ENCODE results near the gene CBLN3. TPM values are rescaled to one million over a fixed set of nuclear protein-coding genes. Genes with fewer than 3 reads are reported as not detected.
A peak's percentile ranks its signal among the peaks of the same experiment; 100 is the strongest.

CBLN3 gene
- total RNA-seq, 4 donors from 2014 or later, result 2.1 to 6.9 (median 5.1) TPM

DNA sequence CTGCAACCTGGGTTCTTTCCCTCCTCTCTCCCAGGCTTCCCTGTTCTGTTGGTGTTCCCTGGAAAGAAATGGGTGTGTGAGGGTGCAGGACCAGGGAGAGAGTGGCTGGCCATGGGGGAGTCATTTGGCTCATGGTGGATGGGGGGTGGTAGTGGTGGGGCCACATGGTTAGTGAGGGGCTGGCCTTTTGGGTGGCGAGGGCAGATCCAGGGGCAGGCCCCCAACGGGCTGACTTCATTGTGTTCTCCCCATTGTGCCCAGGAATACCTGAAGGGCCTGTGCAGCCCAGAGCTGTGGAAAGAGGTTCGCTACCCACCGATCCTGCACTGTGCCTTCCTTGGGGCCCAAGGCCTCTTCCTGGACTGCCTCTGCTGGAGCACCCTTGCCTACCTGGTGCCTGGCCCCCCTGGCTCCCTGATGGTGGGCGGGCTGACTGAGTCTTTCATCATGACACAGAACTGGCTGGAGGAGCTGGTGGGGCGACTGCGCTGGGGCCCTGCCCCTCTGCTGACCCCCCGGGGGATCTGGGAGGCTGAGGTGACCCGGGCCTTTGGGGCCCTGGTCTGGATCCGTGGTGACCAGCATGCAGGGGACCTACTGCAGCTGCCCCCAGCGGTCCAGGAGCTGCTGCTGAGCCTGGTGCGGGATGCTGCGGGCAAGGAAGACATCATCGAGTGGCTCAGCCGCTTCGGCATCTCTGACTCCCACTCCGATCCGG lies 21.7 kb downstream of the CBLN3 start:
- Histone ChIP-seq H3K27ac (no peak overlapping the region), H3K9me3 (no peaks in the 10 kb centered on the region), H3K27me3 (no peaks in the 10 kb centered on the region), H3K36me3 (peaks cover 0 to 66% (median 0%) of the 10 kb centered on the region in 3 donors), H3K4me3 (no peak overlapping the region), H3K4me1 (peaks cover 0 to 29% (median 10%) of the 10 kb centered on the region in 4 donors)
- DNase-seq (ENCODE audit: low spot score in 2 of 2), result no peak
- TF ChIP-seq EP300 (IDR thresholded peaks at IDR 0.05) (no peak), POLR2A (IDR thresholded peaks at IDR 0.05) (no peak)
- TF ChIP-seq, protein P1, sequence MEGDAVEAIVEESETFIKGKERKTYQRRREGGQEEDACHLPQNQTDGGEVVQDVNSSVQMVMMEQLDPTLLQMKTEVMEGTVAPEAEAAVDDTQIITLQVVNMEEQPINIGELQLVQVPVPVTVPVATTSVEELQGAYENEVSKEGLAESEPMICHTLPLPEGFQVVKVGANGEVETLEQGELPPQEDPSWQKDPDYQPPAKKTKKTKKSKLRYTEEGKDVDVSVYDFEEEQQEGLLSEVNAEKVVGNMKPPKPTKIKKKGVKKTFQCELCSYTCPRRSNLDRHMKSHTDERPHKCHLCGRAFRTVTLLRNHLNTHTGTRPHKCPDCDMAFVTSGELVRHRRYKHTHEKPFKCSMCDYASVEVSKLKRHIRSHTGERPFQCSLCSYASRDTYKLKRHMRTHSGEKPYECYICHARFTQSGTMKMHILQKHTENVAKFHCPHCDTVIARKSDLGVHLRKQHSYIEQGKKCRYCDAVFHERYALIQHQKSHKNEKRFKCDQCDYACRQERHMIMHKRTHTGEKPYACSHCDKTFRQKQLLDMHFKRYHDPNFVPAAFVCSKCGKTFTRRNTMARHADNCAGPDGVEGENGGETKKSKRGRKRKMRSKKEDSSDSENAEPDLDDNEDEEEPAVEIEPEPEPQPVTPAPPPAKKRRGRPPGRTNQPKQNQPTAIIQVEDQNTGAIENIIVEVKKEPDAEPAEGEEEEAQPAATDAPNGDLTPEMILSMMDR (IDR thresholded peaks at IDR 0.05), result no peak
- 90 to 94% methylated on average over 14 to 18 of the region's 18 CpGs for WGBS, 2 donors

DNA sequence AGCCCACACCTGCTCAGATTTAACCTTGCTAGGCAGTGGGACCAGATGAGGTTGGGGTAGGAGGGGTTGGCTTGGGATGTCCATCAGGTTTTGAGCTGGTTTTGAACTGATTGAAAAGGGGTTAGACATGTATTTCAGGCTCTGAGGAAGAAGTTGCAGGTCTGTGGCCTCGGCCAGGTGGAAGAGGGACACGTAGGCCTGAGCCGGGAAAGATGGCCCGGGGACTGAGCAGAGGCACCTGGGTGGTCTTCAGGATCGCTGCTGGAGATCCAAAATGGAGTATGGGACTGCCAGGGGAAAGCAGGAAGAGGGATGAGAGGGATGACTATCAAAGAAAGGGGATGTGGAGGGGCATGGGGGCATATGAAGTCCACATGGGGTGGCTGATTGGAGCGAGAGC lies 23.1 kb downstream of the CBLN3 start:
- TF ChIP-seq, protein P1 (IDR thresholded peaks at IDR 0.05), result no peak
- TF ChIP-seq EP300 (IDR thresholded peaks at IDR 0.05) (no peak), POLR2A (IDR thresholded peaks at IDR 0.05) (no peak)
- no peaks in the 10 kb centered on the region for H3K27me3 ChIP-seq
- WGBS, 2 donors, result 85 to 88% methylated on average over 6 of the region's 6 CpGs
- DNase-seq (ENCODE audit: low spot score in 2 of 2), result no peak
- H3K9me3 ChIP-seq, result no peaks in the 10 kb centered on the region
- H3K36me3 ChIP-seq, result peaks cover 0 to 54% (median 0%) of the 10 kb centered on the region in 3 donors
- no peak overlapping the region for H3K4me3 ChIP-seq
- H3K4me1 ChIP-seq, result peaks cover 0 to 39% (median 13%) of the 10 kb centered on the region in 4 donors
- no peak overlapping the region for H3K27ac ChIP-seq

DNA sequence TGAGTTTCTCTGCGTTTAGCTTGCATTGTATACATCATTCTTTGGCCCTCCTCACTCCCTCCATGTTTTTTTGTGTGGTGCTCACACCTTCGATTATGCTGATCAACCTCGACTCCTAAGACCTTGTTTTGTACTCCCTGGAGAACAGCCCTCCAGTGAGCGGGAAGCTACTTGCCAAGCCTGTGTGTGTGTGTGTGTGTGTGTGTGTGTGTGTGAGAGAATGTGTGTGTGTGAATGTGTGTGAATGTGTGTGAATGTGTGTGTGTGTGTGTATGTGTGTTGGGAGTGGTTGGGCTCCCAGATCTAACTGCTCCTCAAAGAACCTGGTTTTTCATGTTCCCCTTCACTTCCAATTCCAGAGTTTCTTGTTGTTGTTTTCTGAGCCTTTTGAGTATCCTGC lies 24.7 kb downstream of the CBLN3 start:
- Histone ChIP-seq H3K4me3 (no peak overlapping the region), H3K4me1 (peaks cover 0 to 55% (median 22%) of the 10 kb centered on the region in 4 donors), H3K36me3 (peaks cover 0 to 38% (median 0%) of the 10 kb centered on the region in 3 donors), H3K27ac (no peak overlapping the region), H3K9me3 (no peaks in the 10 kb centered on the region), H3K27me3 (no peaks in the 10 kb centered on the region)
- no peak for TF ChIP-seq POLR2A (IDR thresholded peaks at IDR 0.05)
- no peak for TF ChIP-seq EP300 (IDR thresholded peaks at IDR 0.05)
- TF ChIP-seq, protein P1 (IDR thresholded peaks at IDR 0.05), result no peak
- 52 to 69% methylated on average over 4 of the region's 4 CpGs for WGBS, 2 donors
- DNase-seq (ENCODE audit: low spot score in 2 of 2), result no peak

- Histone ChIP-seq H3K4me1 (peaks cover 0 to 64% (median 27%) of the 10 kb centered on the region in 4 donors), H3K27ac (peak overlapping the region in 2 of 4 donors; percentile 41 to 89), H3K27me3 (no peaks in the 10 kb centered on the region), H3K4me3 (no peak overlapping the region), H3K36me3 (peaks cover 0 to 24% (median 0%) of the 10 kb centered on the region in 3 donors), H3K9me3 (no peaks in the 10 kb centered on the region)
- 31 to 40% methylated on average over 7 of the region's 7 CpGs for WGBS, 2 donors
- DNase-seq (ENCODE audit: low spot score in 2 of 2), result no peak
- TF ChIP-seq POLR2A (IDR thresholded peaks at IDR 0.05) (no peak), EP300 (IDR thresholded peaks at IDR 0.05) (peak in 1 of 2 donors; percentile 51)
Observed at GRCh38 chr14:24403294-24403998, 26.0 kb downstream of the CBLN3 start.

DNA sequence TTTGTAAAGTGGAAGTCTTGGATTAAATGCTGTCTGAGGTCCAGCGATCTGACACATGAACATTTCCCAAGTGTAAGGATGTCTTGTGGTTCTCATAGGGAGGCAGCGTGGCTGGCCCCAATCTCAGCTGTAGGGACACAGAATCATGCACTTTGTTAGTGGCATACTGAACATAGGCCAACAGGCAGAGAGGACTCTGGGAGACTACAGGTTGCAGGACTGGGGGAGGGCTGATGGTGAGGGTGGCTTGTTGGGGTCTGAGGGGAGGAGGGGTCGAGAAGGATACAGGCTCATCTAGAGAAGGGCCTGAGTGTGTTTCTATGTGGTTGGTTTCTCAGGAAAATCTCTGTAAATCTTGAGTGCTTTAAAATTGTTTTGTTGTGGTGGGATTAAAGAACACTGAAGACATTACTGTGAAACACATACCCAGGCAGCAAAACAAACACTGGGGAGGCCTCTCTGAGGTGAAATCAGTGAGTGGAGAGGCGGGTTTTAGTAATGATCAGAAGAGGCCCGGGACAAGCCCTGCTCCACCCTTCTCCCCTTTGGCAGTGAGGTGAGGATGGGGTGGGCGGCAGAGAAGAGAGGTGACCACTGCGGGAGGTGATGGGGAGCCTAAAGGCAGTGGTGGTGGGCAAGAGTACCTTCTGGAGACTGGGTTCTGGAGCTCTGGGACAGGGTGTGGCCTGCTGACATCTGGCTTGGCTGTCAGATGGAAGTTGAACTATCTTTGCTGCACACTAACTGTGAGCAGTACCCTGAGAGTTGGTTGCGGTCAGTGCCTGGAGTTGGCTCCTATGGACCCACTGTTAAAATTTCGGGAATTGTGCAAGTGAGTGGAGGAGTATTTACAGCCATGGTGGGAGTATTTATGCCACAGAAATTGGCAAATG lies 27.4 kb downstream of the CBLN3 start:
- Histone ChIP-seq H3K27ac (peak overlapping the region in 3 of 4 donors; percentile 0 to 89 (median 80)), H3K27me3 (no peaks in the 10 kb centered on the region), H3K36me3 (peaks cover 0 to 13% (median 0%) of the 10 kb centered on the region in 3 donors), H3K9me3 (no peaks in the 10 kb centered on the region), H3K4me3 (no peak overlapping the region), H3K4me1 (peaks cover 0 to 72% (median 30%) of the 10 kb centered on the region in 4 donors)
- TF ChIP-seq POLR2A (IDR thresholded peaks at IDR 0.05) (no peak), EP300 (IDR thresholded peaks at IDR 0.05) (no peak)
- TF ChIP-seq, protein P1 (IDR thresholded peaks at IDR 0.05), result no peak
- 47 to 48% methylated on average over 9 of the region's 9 CpGs for WGBS, 2 donors
- DNase-seq (ENCODE audit: low spot score in 2 of 2), result no peak

Data from tibial nerve (tissue), 4 donors.